ENCODE measurements around the gene NFKB2. TPM values are rescaled to one million over a fixed set of nuclear protein-coding genes. Genes with fewer than 3 reads are reported as not detected.
A peak's percentile ranks its signal among the peaks of the same experiment; 100 is the strongest.

Gene NFKB2
- total RNA-seq, 1 donor from 2014 or later: 30.9 TPM

- Histone ChIP-seq H3K27me3 (ENCODE audit: low read depth) (peaks cover 73% of the 10 kb centered on the region), H3K36me3 (no peaks in the 10 kb centered on the region), H3K4me1 (peaks cover 12% of the 10 kb centered on the region), H3K4me3 (peak overlapping the region; percentile 20), H3K27ac (no peak overlapping the region), H3K9me3 (no peaks in the 10 kb centered on the region)
- TF ChIP-seq CTCF (IDR thresholded peaks at IDR 0.05): no peak
- ATAC-seq (no peak), DNase-seq (peak; percentile 43)
- intact Hi-C loops (cut with DNase I): no loop called here
These were observed 15.0 kb downstream of the NFKB2 start for GRCh38 chr10:102410429-102411073.

- Histone ChIP-seq H3K27ac (no peak overlapping the region), H3K27me3 (ENCODE audit: low read depth) (peaks cover 82% of the 10 kb centered on the region), H3K36me3 (no peaks in the 10 kb centered on the region), H3K9me3 (no peaks in the 10 kb centered on the region), H3K4me3 (no peak overlapping the region), H3K4me1 (peaks cover 12% of the 10 kb centered on the region)
- intact Hi-C loops (cut with DNase I): no loop called here
- DNase-seq (no peak), ATAC-seq (no peak)
- no peak for TF ChIP-seq CTCF (IDR thresholded peaks at IDR 0.05)
These were observed 16.1 kb downstream of the NFKB2 start for GRCh38 chr10:102411341-102412255.

GRCh38 chr10:102412293-102412692, 16.8 kb downstream of the NFKB2 start:
- DNase-seq (no peak), ATAC-seq (no peak)
- Histone ChIP-seq H3K27ac (no peak overlapping the region), H3K36me3 (no peaks in the 10 kb centered on the region), H3K4me1 (peaks cover 12% of the 10 kb centered on the region), H3K27me3 (ENCODE audit: low read depth) (peaks cover 87% of the 10 kb centered on the region), H3K4me3 (no peak overlapping the region), H3K9me3 (no peaks in the 10 kb centered on the region)
- no peak for TF ChIP-seq CTCF (IDR thresholded peaks at IDR 0.05)
- intact Hi-C loops (cut with DNase I): no loop called here

- ATAC-seq (no peak), DNase-seq (no peak)
- peaks cover 86% of the 10 kb centered on the region for H3K27me3 ChIP-seq (ENCODE audit: low read depth)
- no peak overlapping the region for H3K4me3 ChIP-seq
- intact Hi-C loops (cut with DNase I): no loop called here
- H3K27ac ChIP-seq: no peak overlapping the region
- H3K36me3 ChIP-seq: no peaks in the 10 kb centered on the region
- H3K9me3 ChIP-seq: no peaks in the 10 kb centered on the region
- H3K4me1 ChIP-seq: peaks cover 12% of the 10 kb centered on the region
- TF ChIP-seq CTCF (IDR thresholded peaks at IDR 0.05): no peak
These were observed 17.7 kb downstream of the NFKB2 start for GRCh38 chr10:102413053-102413705.

- TF ChIP-seq CTCF (IDR thresholded peaks at IDR 0.05): no peak
- DNase-seq (no peak), ATAC-seq (no peak)
- intact Hi-C loops (cut with DNase I): no loop called here
- Histone ChIP-seq H3K9me3 (no peaks in the 10 kb centered on the region), H3K4me3 (no peak overlapping the region), H3K36me3 (no peaks in the 10 kb centered on the region), H3K27me3 (ENCODE audit: low read depth) (peaks cover 86% of the 10 kb centered on the region), H3K4me1 (peaks cover 16% of the 10 kb centered on the region), H3K27ac (no peak overlapping the region)
These were observed 18.5 kb downstream of the NFKB2 start for GRCh38 chr10:102413806-102414561.
